B cell (primary cell): Measurements from ENCODE around the gene KLHL35. TPM values are rescaled to one million over a fixed set of nuclear protein-coding genes. Genes with fewer than 3 reads are reported as not detected.
"Not testable (repeated sequence)": the region's sequence is repeated elsewhere in the genome, so short reads cannot be mapped to it uniquely, and the experiment has no call there.

Experiments
- ATAC-seq: fragments of 200-7000 bp; cut with Tn5 transposase; one replicate; pipeline ENCODE4 v1.10.0; 2021; ENCODE audit warnings: low read depth, mild to moderate bottlenecking, moderate number of reproducible peaks, moderate library complexity
- CTCF ChIA-PET: fragments of 350-600 bp; sonication (Branson Sonifier 250); formaldehyde crosslinking; loops from one replicate; lab custom pipeline; 2021; ENCODE audit warnings: antibody characterized with exemption, inconsistent platforms; lab: Charles Lee
- POLR2A ChIA-PET: fragments of 350-600 bp; sonication (Branson Sonifier 250); formaldehyde crosslinking; loops from one replicate; lab custom pipeline; 2021; ENCODE audit warnings: antibody characterized with exemption; lab: Charles Lee
- DNase-seq: peaks from one replicate; pipeline ENCODE4 v3.0.0; 2013
- H2AFZ ChIP-seq: 2 replicates; pipeline ENCODE4 v1.6.1; 2012; ENCODE audit warnings: mild to moderate bottlenecking, low read depth, low read length; ENCODE audit not compliant: insufficient read depth, poor library complexity, severe bottlenecking
- H3K27ac ChIP-seq, 2 donors: 1 replicate in 1 of 2; 2 replicates in 1 of 2; pipeline ENCODE4 v1.5.1; 2012 to 2013; ENCODE audit warnings: low read length in 2 of 2, mild to moderate bottlenecking in 2 of 2, moderate library complexity in 1 of 2
- H3K27me3 ChIP-seq, 4 experiments: fragments of 200-600 bp in 1 of 4; sonication (generic) in 1 of 4; replicated peaks in 1 of 4; 1 replicate in 2 of 4; 2 replicates in 2 of 4; pipeline versions ENCODE4 v1.6.1 to v1.7.0; 2013 to 2016; ENCODE audit warnings: low read length in 3 of 4, mild to moderate bottlenecking in 2 of 4, mixed read lengths in 1 of 4, moderate library complexity in 1 of 4; ENCODE audit not compliant: insufficient read depth in 4 of 4, control insufficient read depth in 3 of 4; ENCODE audit errors: control extremely low read depth in 1 of 4
- H3K36me3 ChIP-seq, 2 experiments: replicated peaks in 1 of 2; 1 replicate in 1 of 2; 2 replicates in 1 of 2; pipeline versions ENCODE4 v1.6.1 to v1.7.1; 2013; ENCODE audit warnings: low read length in 1 of 2; ENCODE audit not compliant: insufficient read depth in 2 of 2, control insufficient read depth in 1 of 2; ENCODE audit errors: control extremely low read depth in 1 of 2, extremely low read depth in 1 of 2
- H3K4me1 ChIP-seq, 2 donors: fragments of 200-600 bp in 1 of 2; sonication (generic) in 1 of 2; 1 replicate in 1 of 2; 2 replicates in 1 of 2; pipeline versions ENCODE4 v1.5.1 to v1.6.1; 2013 to 2017; ENCODE audit warnings: low read length in 2 of 2; ENCODE audit not compliant: control insufficient read depth in 2 of 2, insufficient read depth in 2 of 2
- H3K4me2 ChIP-seq: replicated peaks from 2 replicates; pipeline ENCODE3; 2012; ENCODE audit warnings: mild to moderate bottlenecking, low read depth, low read length; ENCODE audit not compliant: poor library complexity, severe bottlenecking
- H3K4me3 ChIP-seq, 5 experiments: fragments of 200-600 bp in 1 of 5; sonication (generic) in 1 of 5; 1 replicate in 3 of 5; 2 replicates in 2 of 5; pipeline versions ENCODE4 v1.5.1 to v1.7.0; 2011 to 2016; ENCODE audit warnings: low read length in 4 of 5, mild to moderate bottlenecking in 4 of 5, low read depth in 2 of 5, control low read depth in 1 of 5, moderate library complexity in 1 of 5; ENCODE audit not compliant: insufficient read depth in 1 of 5; ENCODE audit errors: control extremely low read depth in 1 of 5, extremely low read depth in 1 of 5
- H3K79me2 ChIP-seq: fragments of 200-600 bp; sonication (generic); one replicate; pipeline ENCODE4 v1.6.0; 2016; ENCODE audit warnings: low read length; ENCODE audit not compliant: control insufficient read depth, insufficient read depth
- H3K9ac ChIP-seq: fragments of 200-600 bp; sonication (generic); 2 replicates; pipeline ENCODE4 v1.6.1; 2017; ENCODE audit warnings: mild to moderate bottlenecking, low read length, moderate library complexity
- H3K9me3 ChIP-seq, 3 donors: one replicate each; pipeline versions ENCODE4 v1.6.1 to v1.7.1; 2013; ENCODE audit warnings: low read length in 2 of 3; ENCODE audit not compliant: control insufficient read depth in 2 of 3, insufficient read depth in 1 of 3; ENCODE audit errors: control extremely low read depth in 1 of 3
- H4K20me1 ChIP-seq: 2 replicates; pipeline ENCODE4 v1.6.0; 2012; ENCODE audit warnings: mild to moderate bottlenecking, low read length; ENCODE audit not compliant: insufficient read depth, control insufficient read depth, poor library complexity, severe bottlenecking
- H3K27ac Mint-ChIP-seq: one replicate; pipeline ENCODE4 v1.8.0; 2021; ENCODE audit warnings: mixed read lengths
- H3K27me3 Mint-ChIP-seq: one replicate; pipeline ENCODE4 v1.8.0; 2021; ENCODE audit warnings: mixed read lengths
- H3K4me1 Mint-ChIP-seq: one replicate; pipeline ENCODE4 v1.8.0; 2021; ENCODE audit warnings: mixed read lengths
- H3K4me3 Mint-ChIP-seq: one replicate; pipeline ENCODE4 v1.8.0; 2021; ENCODE audit warnings: mixed read lengths
- H3K9me3 Mint-ChIP-seq: one replicate; pipeline ENCODE4 v1.8.0; 2022; ENCODE audit warnings: mixed read lengths; ENCODE audit not compliant: insufficient read depth
- EZH2 ChIP-seq: IDR thresholded peaks from 2 replicates; pipeline ENCODE4 v1.6.1; 2012; ENCODE audit warnings: borderline replicate concordance, low read depth, mild to moderate bottlenecking, moderate library complexity, low read length; ENCODE audit not compliant: insufficient read depth, poor library complexity, severe bottlenecking
- WGBS: methylation state at CpG from one replicate; pipeline ENCODE4 v1.1.5; 2013; ENCODE audit warnings: missing lambda C conversion rate; ENCODE audit not compliant: insufficient coverage; 5-methylcytosine and 5-hydroxymethylcytosine counted together
- intact Hi-C: fragments of 100-400 bp; cut with micrococcal nuclease; formaldehyde crosslinking; loops from one replicate; pipeline ENCODE4 v1.10.0; 2022
- polyA plus RNA-seq: library from polyadenylated mRNA; depleted of rRNA; stranded (reverse); fragments of >200 nt; gene quantifications from 2 replicates; pipeline ENCODE4 v1.2.3, GENCODE V29; 2012
- total RNA-seq, 2 donors: library from RNA; stranded (reverse); fragments of 120-200 nt in 1 of 2; gene quantifications; 1 replicate in 1 of 2; 2 replicates in 1 of 2; pipeline versions ENCODE4 v1.2.3 to v1.2.4, GENCODE V29; 2013 to 2022
- TF ChIP-seq, protein P1 (sequence below): fragments of 200-600 bp; IDR thresholded peaks from one replicate; pipeline ENCODE4 v1.8.0; 2022; ENCODE audit warnings: antibody characterized with exemption, mild to moderate bottlenecking

The KLHL35 gene
- total and polyA plus RNA-seq, 2 donors (not counting 1 experiment from before 2014, with no cell fraction given), result 0.55 to 0.59 TPM

DNA sequence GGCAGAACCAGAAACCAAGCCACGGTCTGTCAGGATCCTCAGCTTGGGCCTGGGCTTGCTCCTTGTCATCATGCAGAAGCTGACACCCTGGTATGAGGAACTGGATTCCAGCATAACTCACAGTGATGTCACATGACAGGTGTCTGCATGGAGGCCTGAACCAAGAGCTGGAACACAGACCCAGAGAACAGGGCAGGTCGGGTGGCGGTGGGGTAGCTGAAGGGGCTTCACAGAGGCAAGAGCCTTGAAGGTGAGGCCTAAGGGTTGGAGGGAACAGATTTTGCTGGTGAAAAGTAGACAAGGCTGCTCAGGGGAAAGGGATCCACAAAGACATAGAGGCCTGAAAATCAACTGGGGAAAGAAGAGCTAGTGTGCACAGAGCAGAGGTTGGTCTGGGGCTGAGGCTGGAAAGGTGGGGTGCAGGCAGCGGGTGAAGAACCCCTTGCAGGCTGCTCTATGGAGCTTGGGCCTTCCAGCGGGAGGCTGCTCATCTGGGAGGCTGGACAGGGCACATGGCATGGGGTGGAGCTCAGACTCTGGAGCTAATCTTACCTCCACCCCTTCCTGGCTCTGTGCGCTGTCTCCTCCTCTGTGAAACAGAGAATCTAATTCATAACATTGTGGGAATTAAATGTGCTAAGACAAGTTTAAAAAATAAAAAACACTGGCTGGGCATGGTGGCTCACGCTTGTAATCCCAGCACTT is 52.1 kb downstream of the KLHL35 start:
- CTCF ChIA-PET, result interaction anchor here (0.6 to 13.7 kb wide), 5 partner anchors 8 to 995 kb away, joined by 3 to 347 read pairs (median 5); no protein-coding TSS in a partner anchor
- Histone ChIP-seq H3K36me3 (no peaks in the 10 kb centered on the region), H3K27ac (no peak overlapping the region), H3K9me3 (no peaks in the 10 kb centered on the region), H3K79me2 (no peaks in the 10 kb centered on the region), H3K4me1 (peaks cover 0 to 2% of the 10 kb centered on the region in 2 donors), H3K4me3 (no peak overlapping the region), H3K4me2 (no peak overlapping the region), H2AFZ (peak overlapping the region; percentile 2), H3K9ac (no peak overlapping the region), H4K20me1 (no peaks in the 10 kb centered on the region), H3K27me3 (no peaks in the 10 kb centered on the region)
- no peak for DNase-seq
- H3K27me3 Mint-ChIP-seq, result peaks cover 6% of the 10 kb centered on the region
- TF ChIP-seq, protein P1, sequence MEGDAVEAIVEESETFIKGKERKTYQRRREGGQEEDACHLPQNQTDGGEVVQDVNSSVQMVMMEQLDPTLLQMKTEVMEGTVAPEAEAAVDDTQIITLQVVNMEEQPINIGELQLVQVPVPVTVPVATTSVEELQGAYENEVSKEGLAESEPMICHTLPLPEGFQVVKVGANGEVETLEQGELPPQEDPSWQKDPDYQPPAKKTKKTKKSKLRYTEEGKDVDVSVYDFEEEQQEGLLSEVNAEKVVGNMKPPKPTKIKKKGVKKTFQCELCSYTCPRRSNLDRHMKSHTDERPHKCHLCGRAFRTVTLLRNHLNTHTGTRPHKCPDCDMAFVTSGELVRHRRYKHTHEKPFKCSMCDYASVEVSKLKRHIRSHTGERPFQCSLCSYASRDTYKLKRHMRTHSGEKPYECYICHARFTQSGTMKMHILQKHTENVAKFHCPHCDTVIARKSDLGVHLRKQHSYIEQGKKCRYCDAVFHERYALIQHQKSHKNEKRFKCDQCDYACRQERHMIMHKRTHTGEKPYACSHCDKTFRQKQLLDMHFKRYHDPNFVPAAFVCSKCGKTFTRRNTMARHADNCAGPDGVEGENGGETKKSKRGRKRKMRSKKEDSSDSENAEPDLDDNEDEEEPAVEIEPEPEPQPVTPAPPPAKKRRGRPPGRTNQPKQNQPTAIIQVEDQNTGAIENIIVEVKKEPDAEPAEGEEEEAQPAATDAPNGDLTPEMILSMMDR, result no peak
- TF ChIP-seq EZH2, result no peak
- intact Hi-C loops, result loop anchor here (5.0 kb wide), 1 partner anchor 239 kb away; no protein-coding TSS in a partner anchor
- no peak for ATAC-seq
- POLR2A ChIA-PET, result no interaction called here
- H3K27ac Mint-ChIP-seq, result no peak overlapping the region
- 71% methylated on average over 5 of the region's 7 CpGs for WGBS
- H3K4me3 Mint-ChIP-seq, result no peak overlapping the region
- peaks cover 2% of the 10 kb centered on the region for H3K4me1 Mint-ChIP-seq
- H3K9me3 Mint-ChIP-seq, result no peaks in the 10 kb centered on the region

DNA sequence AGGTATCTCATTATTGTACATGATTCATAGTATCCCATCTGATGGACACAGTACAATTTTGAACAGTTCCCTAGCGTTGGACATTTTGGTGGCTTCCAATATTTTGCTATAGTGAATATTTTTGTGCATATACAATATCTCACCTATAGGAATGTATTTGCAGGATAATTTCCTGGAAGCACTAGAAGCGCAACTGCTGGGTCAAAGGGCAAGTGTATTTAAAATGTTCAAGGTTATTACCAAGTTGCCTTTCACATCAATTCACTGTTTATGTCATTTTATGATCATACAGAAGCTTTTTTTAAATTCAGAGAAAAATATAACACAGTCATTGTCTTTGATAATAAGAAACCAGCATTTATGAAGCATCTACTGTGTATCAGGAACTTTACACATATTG is 52.8 kb downstream of the KLHL35 start:
- Histone ChIP-seq H4K20me1 (no peaks in the 10 kb centered on the region), H3K4me1 (peaks cover 0 to 2% of the 10 kb centered on the region in 2 donors), H2AFZ (no peak overlapping the region), H3K27me3 (no peaks in the 10 kb centered on the region), H3K79me2 (no peaks in the 10 kb centered on the region), H3K4me3 (no peak overlapping the region), H3K9ac (no peak overlapping the region), H3K27ac (no peak overlapping the region), H3K4me2 (no peak overlapping the region), H3K9me3 (no peaks in the 10 kb centered on the region), H3K36me3 (no peaks in the 10 kb centered on the region)
- Mint-ChIP-seq H3K4me3 (no peak overlapping the region), H3K27ac (no peak overlapping the region), H3K9me3 (no peaks in the 10 kb centered on the region), H3K27me3 (peaks cover 10% of the 10 kb centered on the region), H3K4me1 (peaks cover 2% of the 10 kb centered on the region)
- no peak for ATAC-seq
- DNase-seq, result no peak
- no peak for TF ChIP-seq EZH2
- TF ChIP-seq, protein P1, result no peak
- WGBS, result no CpG with 5 or more reads among the region's 2 CpGs
- intact Hi-C loops, result loop anchor here (5.0 kb wide), 1 partner anchor 238 kb away; no protein-coding TSS in a partner anchor
- POLR2A ChIA-PET, result no interaction called here
- CTCF ChIA-PET, result interaction anchor here (1.5 to 13.7 kb wide), 2 partner anchors 9 to 102 kb away, joined by 5 to 347 read pairs; no protein-coding TSS in a partner anchor

DNA sequence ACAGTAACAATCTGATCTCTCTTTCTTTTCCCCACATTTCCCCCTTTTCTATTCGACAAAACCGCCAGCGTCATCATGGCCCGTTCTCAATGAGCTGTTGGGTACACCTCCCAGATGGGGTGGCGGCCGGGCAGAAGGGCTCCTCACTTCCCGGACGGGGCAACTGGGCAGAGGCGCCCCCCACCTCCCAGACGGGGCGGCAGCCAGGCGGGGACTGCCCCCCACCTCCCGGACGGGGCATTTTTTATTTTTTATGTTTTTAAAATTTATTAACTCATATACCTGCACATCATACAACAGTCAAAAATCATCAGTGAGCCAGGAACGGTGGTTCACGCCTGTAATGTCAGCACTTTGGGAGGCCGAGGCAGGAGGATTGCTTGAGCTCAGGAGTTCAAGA is 54.2 kb downstream of the KLHL35 start:
- H3K9me3 ChIP-seq, H3K27ac ChIP-seq, H3K27me3 Mint-ChIP-seq, H3K9me3 Mint-ChIP-seq, H3K36me3 ChIP-seq, POLR2A ChIA-PET, H3K4me1 ChIP-seq, H4K20me1 ChIP-seq, H3K27me3 ChIP-seq, H3K4me2 ChIP-seq, ATAC-seq, intact Hi-C loops, H3K27ac Mint-ChIP-seq, H3K4me3 ChIP-seq, H3K9ac ChIP-seq, H3K79me2 ChIP-seq, DNase-seq, H3K4me1 Mint-ChIP-seq, H3K4me3 Mint-ChIP-seq, H2AFZ ChIP-seq: not testable (repeated sequence)
- CTCF ChIA-PET, result interaction anchor here (13.7 kb wide), 1 partner anchor 100 kb away, joined by 347 read pairs; no protein-coding TSS in a partner anchor
- 100% methylated on average over 2 of the region's 17 CpGs for WGBS
